ENCODE data around the gene ELK3.

ELK3 gene

DNA sequence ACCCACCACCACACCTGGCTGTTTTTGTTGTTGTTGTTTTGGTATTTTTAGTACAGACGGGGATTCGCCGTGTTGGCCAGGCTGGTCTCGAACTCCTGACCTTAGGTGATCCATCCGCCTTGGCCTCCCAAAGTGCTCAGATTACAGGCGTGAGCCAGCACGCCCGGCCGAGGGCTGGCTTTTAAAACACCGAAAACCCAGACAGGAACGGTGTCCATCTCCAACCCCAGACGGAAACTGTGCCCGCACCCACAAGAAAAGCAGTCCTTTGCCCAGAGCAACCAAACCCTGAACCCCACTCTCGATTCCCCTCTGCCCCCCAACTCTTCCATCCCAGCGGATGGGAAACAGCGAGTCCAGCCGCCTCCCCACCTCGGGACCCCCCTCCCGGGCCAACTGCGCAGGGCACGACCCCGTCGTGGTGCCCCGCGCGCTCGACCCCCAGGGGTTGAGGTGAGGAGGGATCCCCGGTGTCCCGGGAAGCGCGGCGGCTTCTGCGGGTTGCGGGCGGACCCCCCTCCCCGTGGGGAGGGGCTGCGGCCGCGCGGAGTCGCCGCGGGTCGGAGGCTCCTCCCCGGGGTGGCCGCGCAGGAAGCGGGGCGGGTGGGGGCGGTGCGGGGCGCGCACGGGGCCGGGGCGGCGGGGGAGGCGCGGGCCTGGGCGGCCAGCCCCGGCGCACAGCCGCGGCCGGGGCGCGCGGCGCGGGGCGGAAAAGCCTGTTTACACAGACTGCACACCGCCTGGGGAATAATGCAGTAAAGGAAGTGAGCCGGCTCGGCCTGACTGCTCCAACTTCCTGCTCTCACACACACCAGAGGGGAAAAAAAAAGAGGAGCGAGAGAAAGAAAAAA is at the start of gene ELK3:
ELK3 (plus strand) TSS at position 651 of the 851 bp plus-strand sequence.
- DNase-seq: peak; percentile 64 to 81

DNA sequence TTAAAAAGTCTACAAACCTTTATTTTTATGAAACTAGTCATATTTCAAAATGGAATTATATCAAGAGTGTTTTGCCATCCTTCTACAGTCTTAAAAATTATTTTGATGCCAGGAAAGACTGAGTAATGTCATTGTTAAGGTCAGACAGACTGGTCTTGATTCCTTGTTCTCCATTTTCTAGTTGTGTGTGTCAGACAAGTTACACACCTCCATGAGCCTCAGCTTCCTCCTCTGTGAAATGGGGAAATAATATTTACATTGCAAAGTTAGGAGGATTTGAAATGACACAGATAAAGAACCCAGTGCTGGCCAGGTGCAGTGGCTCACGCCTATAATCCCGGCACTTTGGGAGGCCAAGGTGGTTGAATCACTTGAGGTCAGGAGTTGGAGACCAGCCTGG is 47.4 kb upstream of the ELK3 start:
- DNase-seq: no peak

DNA sequence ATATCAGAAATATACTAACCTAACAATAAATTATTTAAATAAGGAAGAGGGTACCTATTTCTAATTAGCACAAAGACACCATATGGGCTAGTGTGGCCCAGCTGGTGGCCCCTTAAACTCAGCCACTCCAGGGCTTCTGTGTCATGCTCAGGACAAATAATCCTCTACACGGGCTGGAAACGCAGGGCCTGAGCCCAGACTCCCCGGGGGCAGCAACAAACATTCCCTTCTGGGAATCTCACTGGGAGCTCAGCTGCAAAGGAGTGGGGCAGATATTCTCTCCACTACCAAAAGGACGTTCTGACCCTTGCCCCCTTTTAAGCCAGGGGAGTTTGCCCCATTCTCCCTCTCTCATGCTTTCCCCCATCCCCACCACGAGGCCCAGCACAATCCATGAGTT is 43.7 kb upstream of the ELK3 start:
- peak in 1 of 2 experiments; percentile 13 for DNase-seq

DNA sequence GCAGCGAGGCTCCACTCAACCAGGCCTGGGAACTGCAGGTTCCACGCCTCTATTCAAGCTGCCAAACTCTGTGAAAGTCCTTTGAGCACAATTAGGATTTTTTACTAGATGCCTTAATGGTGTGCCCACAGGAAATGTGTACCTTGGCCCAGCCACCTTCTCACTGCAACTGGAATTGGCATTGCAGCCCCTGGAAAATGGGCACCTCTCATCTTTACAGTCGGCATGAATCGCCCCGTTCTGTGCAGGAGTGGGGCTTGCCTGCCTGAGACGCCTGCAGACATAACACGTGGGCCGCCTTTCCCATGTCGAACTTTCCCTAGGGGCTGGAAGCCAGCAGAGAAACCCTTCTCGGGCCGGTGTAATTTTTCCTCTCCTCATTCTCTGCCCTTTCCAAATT is 42.0 kb upstream of the ELK3 start:
- no peak for DNase-seq

DNA sequence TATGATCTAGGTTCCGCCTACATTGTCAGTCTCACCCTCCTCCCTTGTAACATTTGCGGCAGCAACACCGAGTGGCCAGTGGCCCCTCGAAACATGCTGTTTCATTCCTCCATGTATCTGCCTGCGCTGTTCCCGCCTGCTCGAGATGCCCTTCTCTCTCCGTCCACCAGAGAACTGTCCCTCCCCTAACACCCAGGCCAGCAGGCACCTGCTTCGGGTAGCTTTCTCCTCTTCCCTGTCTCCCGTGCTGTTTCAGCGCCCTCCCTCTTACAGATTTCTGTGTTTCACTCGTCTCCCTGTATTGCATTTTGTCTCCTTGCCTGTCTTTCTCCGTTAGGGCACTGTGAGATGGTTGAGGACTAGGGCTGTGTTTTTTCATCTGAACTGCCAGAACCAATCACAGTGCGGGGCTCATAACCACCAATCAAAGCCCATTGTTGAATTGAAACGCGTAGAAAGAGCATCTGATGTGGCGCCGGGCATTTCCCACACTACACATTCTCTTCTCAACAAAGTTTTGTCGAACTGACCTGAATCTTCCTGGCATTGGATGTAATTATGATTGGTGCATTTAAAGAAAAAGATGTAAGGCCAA is 40.9 kb upstream of the ELK3 start:
- no peak for DNase-seq

DNA sequence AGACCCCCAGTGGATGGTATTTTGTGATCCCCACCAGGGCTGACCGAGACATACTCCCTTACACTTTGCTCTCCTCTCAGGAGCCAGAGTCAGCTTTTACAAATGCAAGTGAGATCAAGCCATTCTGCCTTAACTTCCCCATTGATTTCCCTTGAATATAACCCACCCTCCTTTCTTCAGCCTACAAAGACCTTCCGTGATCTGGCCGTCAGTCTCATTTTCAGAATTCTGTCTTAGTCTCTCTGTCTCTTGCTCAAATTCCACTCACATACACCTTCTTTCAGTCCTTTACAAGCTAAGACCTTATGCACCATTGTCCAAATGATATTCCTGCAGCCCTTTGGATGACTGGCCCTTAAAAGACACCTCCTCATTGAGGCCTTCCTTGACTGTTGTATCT is 39.0 kb upstream of the ELK3 start:
- DNase-seq: no peak

DNA sequence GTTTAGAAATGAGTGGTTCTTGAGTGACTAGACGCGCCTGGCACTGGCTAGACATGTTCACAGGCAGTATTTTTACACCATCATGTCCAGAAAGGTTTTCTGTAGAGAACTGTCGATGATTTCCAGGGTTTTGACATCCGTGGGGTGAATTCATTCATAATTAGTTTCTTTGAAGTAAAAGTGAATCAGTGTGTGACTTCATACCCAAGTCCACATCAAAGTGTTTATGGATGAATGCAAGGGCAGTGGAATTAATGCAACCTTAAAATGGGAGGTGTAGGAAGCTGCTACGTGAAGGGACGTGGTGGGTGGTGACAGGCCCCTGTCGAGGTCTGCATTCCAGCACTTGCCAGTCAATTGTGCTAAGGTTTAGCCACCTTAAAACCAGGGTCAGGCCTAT is 38.4 kb upstream of the ELK3 start:
- DNase-seq: no peak

DNA sequence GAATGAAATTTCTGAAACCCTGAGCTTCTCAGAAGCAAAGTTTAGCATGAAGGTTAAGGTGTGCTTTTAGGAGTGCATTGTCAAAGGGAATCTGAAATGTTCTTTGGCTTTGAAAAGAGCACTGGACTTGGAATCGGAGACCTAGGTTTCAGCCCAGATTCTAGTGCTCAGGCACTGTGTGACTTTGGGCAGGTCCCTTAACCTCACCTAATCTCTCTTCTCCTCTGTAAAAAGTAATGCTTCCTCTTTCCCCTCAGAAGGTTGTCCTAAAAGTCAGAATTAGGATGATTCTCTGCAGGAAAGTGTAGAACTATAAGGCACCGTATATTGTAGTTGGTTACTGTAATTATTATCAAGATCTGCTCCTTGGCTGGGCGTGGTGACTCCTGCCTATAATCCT is 38.0 kb upstream of the ELK3 start:
- no peak for DNase-seq

DNA sequence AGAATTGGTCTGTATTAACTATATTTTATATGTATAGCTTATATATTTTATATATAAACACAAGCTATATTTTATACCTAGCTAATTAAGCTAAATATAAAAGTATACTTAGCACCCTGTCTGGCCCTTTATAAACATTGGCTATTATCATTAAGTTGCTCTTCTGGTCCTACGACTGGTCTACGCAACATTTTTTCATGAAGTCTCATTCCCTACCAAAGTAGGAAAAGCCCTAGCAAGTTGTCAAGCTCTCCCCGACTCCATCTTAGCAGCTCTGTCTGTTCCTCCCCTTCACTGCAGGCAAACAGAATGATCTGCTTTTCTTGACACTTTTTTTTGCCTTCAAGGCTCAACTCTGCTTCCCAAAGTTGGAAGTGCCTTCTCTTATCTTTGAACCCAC is 36.7 kb upstream of the ELK3 start:
- DNase-seq: no peak

DNA sequence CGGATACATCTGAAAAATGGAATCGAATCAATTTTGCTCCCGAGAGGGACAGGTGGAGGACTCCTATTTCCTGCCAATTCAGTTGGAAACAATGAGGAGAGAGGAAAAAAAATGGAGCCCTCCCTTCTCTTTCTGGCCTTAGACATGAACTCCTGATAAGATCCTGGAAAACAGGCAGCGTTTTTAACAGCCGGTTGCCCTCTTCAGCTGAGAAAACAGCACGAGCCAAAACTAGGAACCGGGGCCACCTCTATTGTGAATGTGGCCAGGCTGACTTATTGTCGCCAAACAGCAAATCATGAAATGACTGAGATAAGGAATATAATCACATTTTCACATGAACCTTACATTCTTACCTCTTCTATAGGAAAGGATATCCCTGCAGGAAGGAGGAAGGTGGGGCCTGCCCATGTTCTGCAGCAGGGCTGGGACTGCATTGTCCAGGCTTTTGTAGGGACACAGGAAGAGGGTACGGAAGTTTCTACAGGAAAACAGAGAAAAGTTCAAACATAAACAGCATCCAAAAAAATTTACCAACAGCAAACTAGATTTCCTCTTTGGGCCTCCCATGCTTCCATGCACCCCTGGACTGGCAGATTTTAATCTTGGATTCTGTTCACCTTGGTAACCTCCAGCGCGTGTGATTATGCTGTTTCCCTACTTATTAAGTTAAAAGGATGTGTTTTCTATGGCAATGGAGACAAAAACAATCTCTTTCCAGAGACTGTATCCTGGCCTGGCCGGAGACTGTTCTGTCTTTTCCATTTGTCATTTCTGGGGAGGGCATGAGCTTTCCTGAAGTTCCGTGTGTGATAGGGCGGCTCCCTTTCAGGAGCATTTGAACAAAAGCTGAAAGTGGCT is 29.0 kb upstream of the ELK3 start:
- DNase-seq: no peak

DNA sequence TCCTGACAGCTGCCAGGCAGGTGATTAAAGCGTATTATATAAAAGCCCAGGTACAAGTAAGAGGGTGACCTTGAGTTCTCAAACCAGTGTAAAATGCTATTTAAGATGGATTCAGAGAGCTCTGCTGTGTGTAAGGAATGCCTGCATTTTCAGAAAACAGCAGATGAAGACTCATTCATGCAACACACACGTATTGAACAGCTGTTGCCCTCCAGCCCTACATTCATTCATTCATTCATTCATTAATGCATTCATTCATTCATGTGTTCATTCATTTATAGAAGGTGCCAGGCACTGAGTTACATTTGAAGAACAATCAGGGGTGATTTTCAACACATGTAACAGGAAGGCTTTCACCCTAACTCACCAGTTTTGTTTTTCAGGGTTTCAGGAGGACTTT is 27.4 kb upstream of the ELK3 start:
- no peak for DNase-seq

DNA sequence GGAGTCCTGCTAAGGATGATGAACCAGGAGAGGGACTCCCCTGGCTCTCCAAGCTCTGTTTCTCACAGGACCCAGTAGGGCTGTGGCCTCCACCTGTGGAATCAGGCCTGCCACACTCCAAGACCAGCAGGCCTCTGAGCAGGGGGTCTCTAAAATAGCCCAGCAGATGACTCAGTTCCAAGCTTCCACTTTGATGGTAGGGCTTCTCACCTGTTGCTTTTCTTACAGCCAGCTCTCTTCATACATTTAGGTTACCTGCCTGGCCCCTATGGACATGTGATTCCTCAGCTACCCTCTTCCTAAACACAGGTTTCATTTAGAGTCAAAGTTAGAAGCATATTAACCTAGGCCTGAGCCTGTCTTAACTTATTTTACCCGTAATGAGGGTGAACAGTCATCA is 26.7 kb upstream of the ELK3 start:
- no peak for DNase-seq

DNA sequence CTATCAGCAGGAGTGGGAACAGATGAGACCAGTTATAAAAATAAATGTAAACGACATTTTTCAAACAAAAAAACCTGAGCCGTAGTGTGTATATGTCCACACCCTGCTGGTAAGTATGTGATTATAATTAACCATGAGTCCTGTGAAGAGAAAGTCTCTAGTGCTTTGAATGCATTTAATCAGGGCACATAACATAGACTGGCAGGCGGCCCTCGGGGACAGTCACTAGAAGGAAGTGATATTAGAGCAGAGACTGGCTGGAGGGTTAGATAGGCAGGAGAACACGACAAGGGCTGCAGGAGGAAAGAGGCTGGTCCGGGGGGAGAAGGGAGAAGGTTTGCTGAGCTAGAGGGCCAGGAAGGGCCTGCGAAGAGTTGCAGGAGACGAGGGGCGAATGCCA is 23.8 kb upstream of the ELK3 start:
- DNase-seq: no peak

DNA sequence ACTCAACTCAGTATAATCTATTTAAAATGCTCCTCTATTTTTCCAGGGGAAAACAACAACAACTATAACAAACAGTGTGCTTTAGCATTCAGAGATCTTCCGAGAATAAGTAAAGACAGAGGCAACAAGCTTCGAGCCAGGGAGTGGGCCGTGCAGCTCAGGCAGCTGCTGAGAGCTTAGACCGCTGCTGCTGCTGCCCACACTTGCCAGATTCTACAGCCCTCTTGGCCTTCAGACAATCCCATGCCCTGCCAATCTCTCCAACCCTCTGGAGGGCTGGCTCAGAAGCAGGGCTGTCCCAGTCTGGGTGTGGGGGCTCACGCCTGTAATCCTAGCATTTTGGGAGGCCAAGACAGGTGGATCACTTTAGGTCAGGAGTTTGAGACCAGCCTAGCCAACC is 23.4 kb upstream of the ELK3 start:
- DNase-seq: no peak

DNA sequence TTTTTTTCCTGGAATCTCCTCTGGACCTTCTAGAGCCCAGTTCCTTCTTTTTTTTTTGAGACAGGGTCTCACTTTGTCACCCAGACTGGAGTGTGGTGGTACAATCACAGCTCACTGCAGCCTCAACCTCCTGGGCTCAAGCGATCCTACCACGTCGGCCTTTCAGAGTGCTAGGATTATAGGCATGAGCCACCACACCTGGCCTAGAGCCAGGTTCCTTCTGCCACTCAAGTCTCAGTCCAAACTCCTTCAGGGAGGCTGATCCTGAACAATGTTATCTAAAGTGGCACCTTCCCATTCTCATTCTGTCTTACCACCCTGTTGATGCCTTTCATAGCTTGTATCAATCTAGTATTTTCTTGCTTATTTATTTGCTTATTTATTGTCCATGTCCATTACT is 22.3 kb upstream of the ELK3 start:
- DNase-seq: no peak

DNA sequence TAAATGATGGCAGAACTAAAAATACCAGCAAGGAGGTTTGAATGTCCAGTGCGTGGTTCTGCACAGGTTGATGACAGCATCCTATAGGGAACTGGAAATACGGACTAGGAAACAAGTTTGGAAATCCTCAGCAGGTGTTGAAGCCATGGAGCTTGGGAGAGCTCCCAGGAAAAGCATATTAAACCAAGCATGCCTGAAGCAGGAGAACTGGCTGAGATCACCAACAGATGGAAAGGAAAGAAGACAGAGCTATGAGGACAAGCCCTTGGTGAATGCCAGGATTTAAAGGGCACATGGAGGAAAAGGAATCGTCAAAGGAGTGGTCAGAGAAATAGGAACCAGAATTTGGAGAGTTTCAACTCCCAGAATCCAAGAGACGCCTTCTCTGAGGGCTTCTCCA is 21.2 kb upstream of the ELK3 start:
- DNase-seq: no peak

DNA sequence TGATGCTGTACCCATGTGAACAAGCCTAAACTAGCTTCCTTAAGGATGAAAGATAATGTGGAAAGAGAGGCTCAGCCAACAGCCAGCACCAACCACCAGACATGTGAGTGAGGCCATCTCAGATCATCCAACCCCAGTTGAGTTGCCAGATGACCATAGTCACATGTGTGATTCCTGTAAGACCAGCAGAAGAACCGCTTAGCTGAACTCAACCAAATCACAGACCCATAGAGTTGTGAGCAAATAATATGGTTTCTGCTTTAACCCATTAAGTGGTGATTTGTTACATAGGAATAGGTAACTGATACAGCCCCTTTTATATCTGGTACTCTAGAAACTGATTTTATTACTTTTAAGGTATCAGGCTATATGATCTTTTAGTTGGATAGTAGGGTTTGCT is 17.6 kb upstream of the ELK3 start:
- no peak for DNase-seq

DNA sequence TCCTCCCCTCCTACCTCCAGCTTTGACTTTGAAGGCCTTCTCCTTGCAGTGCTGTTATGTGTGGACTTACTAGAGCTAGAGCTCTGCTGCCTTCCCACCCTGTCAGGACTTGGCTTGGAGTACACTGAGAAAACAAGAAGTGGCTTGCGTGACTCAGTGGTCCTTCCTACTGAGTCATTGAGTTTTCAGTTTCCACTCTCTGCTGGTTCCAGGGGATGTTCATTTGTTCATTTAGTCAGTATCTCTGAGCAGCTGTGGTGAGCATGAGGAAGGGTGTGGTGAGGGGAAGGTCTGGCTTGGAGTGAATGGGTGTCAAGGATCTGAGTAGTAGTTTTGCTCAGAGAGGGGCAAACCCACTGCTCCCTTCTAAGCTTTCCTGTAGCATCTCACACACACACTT is 17.2 kb upstream of the ELK3 start:
- no peak for DNase-seq

DNA sequence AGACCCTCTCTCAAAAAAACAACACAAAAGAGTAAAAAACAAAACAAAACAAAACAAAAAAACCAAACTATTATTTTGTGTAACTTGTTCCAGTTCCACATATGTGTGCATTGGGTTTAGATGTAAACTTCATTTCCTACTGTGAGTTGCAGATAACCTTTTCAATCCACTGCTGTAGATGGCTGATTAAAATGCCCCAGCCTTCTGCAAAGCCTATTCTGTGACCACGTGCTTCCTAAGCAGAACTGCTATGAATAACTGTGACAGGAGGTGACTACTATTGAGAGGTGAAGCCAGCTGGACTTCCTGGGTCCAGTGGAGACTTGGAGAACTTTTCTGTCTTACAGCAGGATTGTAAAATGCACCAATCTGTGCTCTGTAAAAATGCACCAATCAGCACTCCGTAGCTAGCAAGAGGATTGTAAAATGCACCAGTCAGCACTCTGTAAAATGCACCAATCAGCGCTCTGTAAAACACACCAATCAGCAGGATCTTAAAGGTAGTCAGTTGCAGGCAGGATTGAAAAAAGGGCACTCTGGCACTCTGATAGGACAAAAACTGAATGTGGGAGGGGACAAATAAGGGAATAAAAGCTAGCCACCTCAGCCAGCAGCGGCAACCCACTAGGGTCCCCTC is 10.3 kb upstream of the ELK3 start:
- no peak for DNase-seq

DNA sequence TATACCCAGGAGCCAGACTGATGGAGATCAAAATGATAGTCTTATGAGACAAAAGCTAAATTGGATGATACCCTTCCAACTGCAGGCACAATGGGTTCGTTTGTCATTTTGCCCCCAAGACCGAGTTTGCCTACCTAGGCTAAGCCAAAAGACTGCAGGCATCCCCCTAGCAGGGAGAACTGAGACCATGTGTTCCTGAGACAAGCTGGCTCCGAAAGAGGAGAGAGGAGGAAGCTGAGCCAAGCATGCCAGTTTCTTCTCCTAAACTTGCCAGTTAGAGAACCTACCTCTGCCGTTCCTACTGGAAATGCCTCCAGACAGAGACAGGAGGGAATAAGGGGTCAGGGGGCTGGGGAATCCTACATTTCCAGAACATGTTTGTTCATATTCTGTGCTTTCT is 8.3 kb upstream of the ELK3 start:
- no peak for DNase-seq

DNA sequence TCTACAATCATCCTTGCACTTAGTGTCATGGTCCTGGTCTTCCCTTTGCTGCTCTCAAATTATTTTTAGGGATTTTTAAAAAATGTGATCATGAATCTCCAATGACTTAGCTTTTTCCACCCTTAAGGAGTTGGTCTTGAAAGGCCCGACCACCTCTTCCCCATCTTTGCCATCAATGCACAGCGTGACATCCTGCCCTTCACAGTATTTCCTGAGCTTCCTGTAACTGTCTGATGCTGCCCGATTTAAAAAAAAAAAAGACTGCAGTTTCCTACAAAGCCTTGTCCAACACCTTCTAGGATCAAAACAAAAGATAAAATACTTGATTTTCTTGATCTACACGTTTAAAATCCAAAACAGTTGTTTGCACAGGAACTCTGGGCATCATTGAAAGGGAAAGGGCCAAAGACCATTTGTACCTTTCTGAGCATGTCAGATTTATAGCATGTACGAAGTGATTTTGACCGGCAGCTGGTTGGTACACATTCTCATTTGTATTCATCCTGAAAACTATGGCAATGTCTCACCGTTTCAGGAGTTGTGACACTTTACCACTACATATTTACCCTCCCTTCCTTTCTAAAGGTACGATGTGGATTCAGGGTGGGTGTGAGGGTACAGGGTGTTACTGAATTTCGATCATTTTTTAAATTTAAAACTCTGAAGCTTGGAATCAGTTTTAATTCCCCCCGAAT is 7.4 kb upstream of the ELK3 start:
- no peak for DNase-seq

DNA sequence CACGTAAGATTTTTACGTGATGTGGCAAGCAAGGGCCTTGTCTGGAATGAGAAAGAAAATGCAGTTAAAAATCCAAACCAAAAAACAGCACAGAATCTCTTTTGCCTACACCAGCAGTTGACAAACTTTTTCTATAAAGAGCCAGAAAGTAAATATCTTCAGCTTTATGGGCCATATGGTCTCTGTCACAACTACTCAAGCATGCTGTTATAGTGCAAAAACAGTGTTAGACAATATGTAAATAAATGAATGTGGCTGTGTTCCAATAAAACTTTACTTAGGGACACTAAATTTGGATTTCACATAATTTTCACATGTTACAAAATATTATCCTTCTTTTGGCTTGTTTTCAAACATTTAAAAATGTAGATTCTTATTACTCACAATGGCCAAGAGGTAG is 6.2 kb upstream of the ELK3 start:
- no peak for DNase-seq

DNA sequence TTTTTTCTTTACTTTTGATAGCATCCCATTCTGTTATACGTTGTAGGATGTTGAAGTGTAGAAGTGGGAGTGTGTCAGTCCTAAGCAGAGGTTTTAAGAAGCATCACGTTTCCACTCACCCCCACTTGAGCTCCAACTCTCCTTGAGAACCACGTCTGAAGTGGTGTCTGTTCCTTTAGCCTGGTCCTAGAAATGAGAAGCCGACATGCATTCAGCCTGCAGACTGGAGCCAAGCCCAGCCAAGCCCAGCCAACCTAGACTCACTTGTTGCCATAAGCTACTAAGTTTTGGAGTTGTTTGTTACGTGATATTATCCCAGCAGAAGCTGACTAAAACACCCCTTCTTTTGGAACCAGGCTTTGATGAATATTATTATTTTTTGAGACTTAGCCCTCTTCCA is 4.4 kb upstream of the ELK3 start:
- DNase-seq: no peak
